OCI-LY1 (cell line): ENCODE results near the gene SEC14L3.

Experiments used
- H2AFZ ChIP-seq: fragments of 200-600 bp; sonication (generic), shearing (Covaris generic); 2 replicates; pipeline ENCODE4 v1.6.0; 2014; ENCODE audit warnings: antibody characterized with exemption, mild to moderate bottlenecking, low read length
- H3F3A ChIP-seq: fragments of 200-600 bp; sonication (generic), shearing (Covaris generic); 2 replicates; pipeline ENCODE4 v1.6.0; 2014; ENCODE audit warnings: mild to moderate bottlenecking, antibody characterized with exemption, low read length, moderate library complexity; ENCODE audit not compliant: insufficient read depth
- H3K27ac ChIP-seq: fragments of 200-600 bp; sonication (generic); 2 replicates; pipeline ENCODE4 v1.5.1; 2014; ENCODE audit warnings: low read length, mixed run types, mild to moderate bottlenecking, low read depth; ENCODE audit not compliant: poor library complexity, severe bottlenecking
- H3K27me3 ChIP-seq: fragments of 200-600 bp; sonication (generic); 2 replicates; pipeline ENCODE4 v1.6.0; 2014; ENCODE audit warnings: antibody characterized with exemption, mild to moderate bottlenecking, low read length, moderate library complexity; ENCODE audit not compliant: insufficient read depth
- H3K36me3 ChIP-seq: fragments of 200-600 bp; sonication (generic); 2 replicates; pipeline ENCODE4 v1.6.1; 2014; ENCODE audit warnings: mild to moderate bottlenecking, antibody characterized with exemption, low read length, moderate library complexity, mixed read lengths; ENCODE audit not compliant: insufficient read depth
- H3K4me1 ChIP-seq: fragments of 200-600 bp; sonication (generic); 2 replicates; pipeline ENCODE4 v1.5.1; 2014; ENCODE audit warnings: mild to moderate bottlenecking, low read length, moderate library complexity; ENCODE audit not compliant: insufficient read depth, severe bottlenecking
- H3K4me2 ChIP-seq: fragments of 200-600 bp; sonication (generic), shearing (Covaris generic); 2 replicates; pipeline ENCODE4 v1.6.1; 2014; ENCODE audit warnings: low read length
- H3K4me3 ChIP-seq: fragments of 200-600 bp; sonication (generic); 2 replicates; pipeline ENCODE4 v1.5.1; 2014; ENCODE audit warnings: low read length, low read depth, mild to moderate bottlenecking, mixed read lengths; ENCODE audit not compliant: poor library complexity, severe bottlenecking
- H3K79me2 ChIP-seq: fragments of 200-600 bp; shearing (Covaris generic); 2 replicates; pipeline ENCODE4 v1.6.1; 2016; ENCODE audit warnings: mixed run types, low read length, mixed read lengths; ENCODE audit not compliant: insufficient read depth
- H3K9ac ChIP-seq: fragments of 200-600 bp; sonication (generic), shearing (Covaris generic); 2 replicates; pipeline ENCODE4 v1.6.1; 2014; ENCODE audit warnings: mild to moderate bottlenecking, low read length, mixed read lengths
- H3K9me2 ChIP-seq: fragments of 200-600 bp; sonication (generic), shearing (Covaris generic); 2 replicates; pipeline ENCODE4 v1.6.1; 2014; ENCODE audit warnings: low read depth, mild to moderate bottlenecking, low read length, mixed read lengths
- H3K9me3 ChIP-seq: fragments of 200-600 bp; shearing (Covaris generic); 2 replicates; pipeline ENCODE4 v1.6.1; 2014; ENCODE audit warnings: low read length, mixed read lengths
- H4K20me1 ChIP-seq: fragments of 200-600 bp; sonication (generic), shearing (Covaris generic); 2 replicates; pipeline ENCODE4 v1.6.0; 2016; ENCODE audit warnings: mild to moderate bottlenecking, low read length; ENCODE audit not compliant: insufficient read depth
- EZH2 ChIP-seq: fragments of 200-600 bp; sonication (generic), shearing (Covaris generic); IDR thresholded peaks from 2 replicates; pipeline ENCODE4 v1.8.0; 2017; ENCODE audit warnings: borderline replicate concordance, mixed run types, mild to moderate bottlenecking, antibody characterized with exemption, low read length, moderate library complexity, mixed read lengths
- TF ChIP-seq, protein P1 (sequence below): fragments of 200-600 bp; sonication (generic), shearing (Covaris generic); IDR thresholded peaks from 2 replicates; pipeline ENCODE4 v1.5.1; 2017; ENCODE audit warnings: mild to moderate bottlenecking, antibody characterized with exemption, low read length, moderate library complexity, mixed read lengths

SEC14L3 gene

DNA sequence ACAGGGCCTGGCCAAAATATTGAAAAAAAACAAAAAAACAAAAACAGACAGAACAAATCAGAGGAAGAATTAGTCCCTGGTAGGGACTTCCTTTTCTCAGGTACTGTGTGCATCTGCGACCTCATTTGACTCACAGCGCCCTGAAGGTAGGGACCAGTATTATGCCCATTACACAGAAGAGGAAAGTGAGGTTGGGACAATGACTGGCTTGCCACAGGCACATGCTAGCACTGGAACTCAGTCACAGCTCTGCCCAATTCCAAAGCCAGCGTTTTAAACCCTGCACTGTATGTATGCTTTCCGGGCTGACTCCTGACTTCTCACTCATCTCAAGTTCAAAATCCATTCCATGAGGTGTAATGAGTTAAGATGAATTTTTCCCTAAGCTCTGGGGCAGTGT, 30.3 kb upstream of the SEC14L3 start:
- TF ChIP-seq EZH2 = no peak
- TF ChIP-seq, protein P1, sequence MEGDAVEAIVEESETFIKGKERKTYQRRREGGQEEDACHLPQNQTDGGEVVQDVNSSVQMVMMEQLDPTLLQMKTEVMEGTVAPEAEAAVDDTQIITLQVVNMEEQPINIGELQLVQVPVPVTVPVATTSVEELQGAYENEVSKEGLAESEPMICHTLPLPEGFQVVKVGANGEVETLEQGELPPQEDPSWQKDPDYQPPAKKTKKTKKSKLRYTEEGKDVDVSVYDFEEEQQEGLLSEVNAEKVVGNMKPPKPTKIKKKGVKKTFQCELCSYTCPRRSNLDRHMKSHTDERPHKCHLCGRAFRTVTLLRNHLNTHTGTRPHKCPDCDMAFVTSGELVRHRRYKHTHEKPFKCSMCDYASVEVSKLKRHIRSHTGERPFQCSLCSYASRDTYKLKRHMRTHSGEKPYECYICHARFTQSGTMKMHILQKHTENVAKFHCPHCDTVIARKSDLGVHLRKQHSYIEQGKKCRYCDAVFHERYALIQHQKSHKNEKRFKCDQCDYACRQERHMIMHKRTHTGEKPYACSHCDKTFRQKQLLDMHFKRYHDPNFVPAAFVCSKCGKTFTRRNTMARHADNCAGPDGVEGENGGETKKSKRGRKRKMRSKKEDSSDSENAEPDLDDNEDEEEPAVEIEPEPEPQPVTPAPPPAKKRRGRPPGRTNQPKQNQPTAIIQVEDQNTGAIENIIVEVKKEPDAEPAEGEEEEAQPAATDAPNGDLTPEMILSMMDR = no peak
- Histone ChIP-seq H4K20me1 (no peaks in the 10 kb centered on the region), H3K9me3 (no peaks in the 10 kb centered on the region), H3K4me3 (no peak overlapping the region), H3K4me1 (no peaks in the 10 kb centered on the region), H3K79me2 (no peaks in the 10 kb centered on the region), H3K9me2 (no peaks in the 10 kb centered on the region), H2AFZ (no peak overlapping the region), H3F3A (no peaks in the 10 kb centered on the region), H3K9ac (no peak overlapping the region), H3K27ac (no peak overlapping the region), H3K4me2 (no peak overlapping the region), H3K27me3 (no peaks in the 10 kb centered on the region), H3K36me3 (no peaks in the 10 kb centered on the region)

DNA sequence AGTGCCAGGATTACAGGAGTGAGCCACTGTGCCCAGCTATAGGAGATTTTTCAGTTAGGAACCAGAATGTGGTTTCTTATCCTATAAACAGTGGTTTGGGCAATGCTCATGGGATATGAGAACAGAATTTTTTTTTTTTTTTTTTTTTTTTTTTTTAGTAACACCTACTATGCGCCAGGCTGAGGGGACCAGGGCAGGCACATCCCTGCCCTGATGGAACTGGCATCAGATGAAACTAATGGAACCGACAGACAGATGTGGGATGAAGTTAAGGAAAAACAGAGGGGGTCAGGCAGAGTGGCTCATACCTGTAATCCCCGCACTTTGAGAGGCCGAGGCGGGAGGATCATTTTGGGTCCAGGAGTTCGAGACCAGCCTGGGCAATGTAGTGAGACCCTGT, 28.8 kb upstream of the SEC14L3 start:
- H3K4me2 ChIP-seq = no peak overlapping the region
- H3K9ac ChIP-seq = no peak overlapping the region
- TF ChIP-seq EZH2 = no peak
- TF ChIP-seq, protein P1 = no peak
- H3K4me1 ChIP-seq = no peaks in the 10 kb centered on the region
- no peaks in the 10 kb centered on the region for H3K79me2 ChIP-seq
- no peaks in the 10 kb centered on the region for H3F3A ChIP-seq
- H2AFZ ChIP-seq = no peak overlapping the region
- no peak overlapping the region for H3K27ac ChIP-seq
- H3K27me3 ChIP-seq = no peaks in the 10 kb centered on the region; the same call in 1 of the 2 replicates
- H3K36me3 ChIP-seq = no peaks in the 10 kb centered on the region
- no peaks in the 10 kb centered on the region for H3K9me2 ChIP-seq
- H4K20me1 ChIP-seq = no peaks in the 10 kb centered on the region
- no peaks in the 10 kb centered on the region for H3K9me3 ChIP-seq
- no peak overlapping the region for H3K4me3 ChIP-seq

DNA sequence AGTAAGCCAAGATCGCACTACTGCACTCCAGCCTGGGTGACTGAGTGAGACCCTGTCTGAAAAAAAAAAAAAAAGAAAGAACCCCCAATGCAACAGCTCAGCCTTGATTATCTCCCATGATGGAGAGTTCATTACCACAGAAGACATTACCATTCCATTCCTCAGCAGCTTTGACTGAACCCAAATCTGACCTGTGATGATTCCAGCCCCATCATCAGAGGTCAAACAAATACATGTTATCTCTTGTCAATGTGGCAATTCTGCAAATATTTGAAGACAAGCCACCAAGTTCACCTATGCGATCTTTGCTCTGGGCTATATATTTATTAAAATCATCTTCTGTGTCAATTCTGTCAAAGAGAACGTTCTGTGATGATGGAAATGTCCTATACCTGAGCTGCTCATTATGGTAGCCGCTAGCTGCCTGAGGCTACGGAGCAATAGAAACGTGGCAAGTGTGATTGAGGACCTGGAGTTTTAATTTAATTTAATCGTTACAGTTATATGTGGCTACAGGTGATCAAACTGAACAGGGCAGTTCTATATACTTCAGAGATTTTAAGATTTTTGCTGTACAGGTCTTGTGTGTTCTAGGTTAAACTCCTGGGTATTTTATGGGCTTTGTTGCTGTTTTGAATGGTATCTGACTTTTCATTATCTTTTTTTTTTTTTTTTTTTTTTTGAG, 25.8 kb upstream of the SEC14L3 start:
- no peaks in the 10 kb centered on the region for H3K4me1 ChIP-seq
- no peaks in the 10 kb centered on the region for H4K20me1 ChIP-seq
- no peak overlapping the region for H3K4me2 ChIP-seq
- no peak overlapping the region for H3K27ac ChIP-seq
- no peak overlapping the region for H2AFZ ChIP-seq
- H3K27me3 ChIP-seq = no peaks in the 10 kb centered on the region; the same call in 1 of the 2 replicates
- H3K9ac ChIP-seq = no peak overlapping the region
- no peak overlapping the region for H3K4me3 ChIP-seq
- H3F3A ChIP-seq = no peaks in the 10 kb centered on the region
- no peaks in the 10 kb centered on the region for H3K79me2 ChIP-seq
- TF ChIP-seq, protein P1 = no peak
- no peak for TF ChIP-seq EZH2
- H3K9me2 ChIP-seq = no peaks in the 10 kb centered on the region
- H3K36me3 ChIP-seq = no peaks in the 10 kb centered on the region
- H3K9me3 ChIP-seq = no peaks in the 10 kb centered on the region
